RWPE1 (cell line): ENCODE results near the gene EYA4.
A peak's percentile ranks its signal among the peaks of the same experiment; 100 is the strongest.

Experiments
- CTCF ChIA-PET: fragments of 350-600 bp; sonication (Branson Sonifier 250); formaldehyde crosslinking; extraction: SDS; loops from one replicate; lab custom pipeline; 2021; lab: Yijun Ruan, JAX
- POLR2A ChIA-PET: fragments of 400-600 bp; formaldehyde crosslinking; extraction: SDS; loops from one replicate; lab custom pipeline; 2020; ENCODE audit warnings: antibody characterized with exemption; ENCODE audit not compliant: low non-redundant PET; lab: Yijun Ruan, JAX
- DNase-seq: peaks from one replicate; pipeline ENCODE4 v3.0.0; 2012; ENCODE audit warnings: low spot score
- H3K27ac ChIP-seq: fragments of 450-650 bp; 2 replicates; pipeline ENCODE4 v1.5.1; 2017
- TF ChIP-seq, protein P1 (sequence below): fragments of 450-650 bp; conservative IDR thresholded peaks from 2 replicates; pipeline ENCODE4 v1.5.1; 2017; ENCODE audit warnings: low read depth, mild to moderate bottlenecking

The EYA4 gene

GRCh38 chr6:133241086-133241900 lies at the start of gene EYA4:
EYA4 (plus strand) TSS chr6:133241357; CDS start chr6:133274781, 33,424 bp downstream.
- TF ChIP-seq, protein P1, sequence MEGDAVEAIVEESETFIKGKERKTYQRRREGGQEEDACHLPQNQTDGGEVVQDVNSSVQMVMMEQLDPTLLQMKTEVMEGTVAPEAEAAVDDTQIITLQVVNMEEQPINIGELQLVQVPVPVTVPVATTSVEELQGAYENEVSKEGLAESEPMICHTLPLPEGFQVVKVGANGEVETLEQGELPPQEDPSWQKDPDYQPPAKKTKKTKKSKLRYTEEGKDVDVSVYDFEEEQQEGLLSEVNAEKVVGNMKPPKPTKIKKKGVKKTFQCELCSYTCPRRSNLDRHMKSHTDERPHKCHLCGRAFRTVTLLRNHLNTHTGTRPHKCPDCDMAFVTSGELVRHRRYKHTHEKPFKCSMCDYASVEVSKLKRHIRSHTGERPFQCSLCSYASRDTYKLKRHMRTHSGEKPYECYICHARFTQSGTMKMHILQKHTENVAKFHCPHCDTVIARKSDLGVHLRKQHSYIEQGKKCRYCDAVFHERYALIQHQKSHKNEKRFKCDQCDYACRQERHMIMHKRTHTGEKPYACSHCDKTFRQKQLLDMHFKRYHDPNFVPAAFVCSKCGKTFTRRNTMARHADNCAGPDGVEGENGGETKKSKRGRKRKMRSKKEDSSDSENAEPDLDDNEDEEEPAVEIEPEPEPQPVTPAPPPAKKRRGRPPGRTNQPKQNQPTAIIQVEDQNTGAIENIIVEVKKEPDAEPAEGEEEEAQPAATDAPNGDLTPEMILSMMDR, result no peak
- H3K27ac ChIP-seq, result no peak within 1 kb of the TSS; the same call in 1 of the 2 replicates
- DNase-seq, result no peak
- ChIA-PET CTCF (no interaction called here), POLR2A (no interaction called here)

- no peak overlapping the region for H3K27ac ChIP-seq
- no peak for DNase-seq
- POLR2A ChIA-PET, result no interaction called here
- TF ChIP-seq, protein P1, result no peak
- CTCF ChIA-PET, result no interaction called here
These were observed 47.8 kb upstream of the EYA4 start for GRCh38 chr6:133193396-133193795.

DNA sequence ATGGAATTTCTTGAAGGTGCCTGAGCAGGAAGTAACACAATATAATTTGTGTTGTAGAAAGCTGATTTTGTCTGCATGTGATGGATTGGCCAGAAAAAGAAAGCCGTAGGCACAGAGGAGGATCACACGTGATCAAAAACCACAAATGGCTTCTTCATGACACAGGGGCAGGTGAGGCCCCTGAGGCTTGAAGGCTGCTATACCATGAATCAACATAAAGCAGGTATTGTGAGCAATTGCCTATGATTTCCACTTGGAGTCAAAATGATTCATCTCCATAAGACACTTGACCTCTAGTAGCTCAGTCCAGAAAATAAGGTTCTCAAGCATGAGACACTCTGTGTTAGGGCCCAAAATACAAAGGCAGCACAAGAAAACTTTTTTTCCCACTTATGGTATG lies 42.4 kb upstream of the EYA4 start:
- H3K27ac ChIP-seq, result no peak overlapping the region
- ChIA-PET CTCF (no interaction called here), POLR2A (no interaction called here)
- TF ChIP-seq, protein P1, result no peak
- DNase-seq, result peak; percentile 42

GRCh38 chr6:133201231-133201630 lies 39.9 kb upstream of the EYA4 start:
- no peak for DNase-seq
- ChIA-PET POLR2A (no interaction called here), CTCF (no interaction called here)
- no peak overlapping the region for H3K27ac ChIP-seq
- TF ChIP-seq, protein P1, result no peak

DNA sequence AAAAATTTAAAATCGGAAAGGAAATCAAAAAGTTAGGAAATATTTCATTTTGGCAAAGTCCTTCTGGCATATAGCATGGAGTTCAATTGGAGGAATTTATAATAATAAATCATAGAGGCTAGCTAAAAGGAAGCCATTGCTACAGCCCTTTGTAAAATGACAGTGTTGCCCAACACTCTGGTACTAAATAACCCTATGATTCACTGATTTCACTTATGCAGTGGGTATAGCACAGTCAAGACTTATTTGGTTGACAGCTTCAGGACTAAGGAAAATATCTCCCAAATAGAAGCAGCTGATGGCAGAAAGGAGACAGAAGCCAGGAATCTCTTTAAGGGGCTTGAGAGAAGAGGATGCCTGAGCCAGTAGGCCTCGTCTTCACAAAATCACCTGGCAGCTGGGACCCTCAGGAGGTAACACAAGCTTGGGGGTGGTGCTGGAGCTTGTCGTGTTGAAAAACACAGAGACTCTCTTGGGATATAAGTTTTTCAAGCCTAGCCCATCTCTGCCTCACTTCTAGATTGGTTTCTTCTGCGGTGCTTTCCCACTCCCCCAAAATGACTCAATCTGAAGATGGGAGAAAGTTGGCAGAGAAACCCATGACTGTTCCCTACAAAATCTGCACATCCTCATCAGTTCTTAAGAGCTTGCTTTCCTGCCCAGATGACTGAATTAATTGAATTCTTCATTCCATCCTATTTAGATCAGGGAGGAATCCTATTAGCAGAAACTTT lies 38.4 kb upstream of the EYA4 start:
- ChIA-PET CTCF (no interaction called here), POLR2A (interaction anchor here (0.5 kb wide), 1 partner anchor 47 kb away, joined by 3 read pairs; no protein-coding TSS in a partner anchor)
- H3K27ac ChIP-seq, result no peak overlapping the region
- TF ChIP-seq, protein P1, result no peak
- no peak for DNase-seq

- TF ChIP-seq, protein P1, result no peak
- H3K27ac ChIP-seq, result no peak overlapping the region
- DNase-seq, result no peak
- ChIA-PET CTCF (no interaction called here), POLR2A (no interaction called here)
These were observed 37.8 kb upstream of the EYA4 start for GRCh38 chr6:133203344-133203697.
